HG03342 (cell line): Measurements from ENCODE around the gene NUDT16L1.
"Not testable (repeated sequence)": the region's sequence is repeated elsewhere in the genome, so short reads cannot be mapped to it uniquely, and the experiment has no call there.

Experiments used
- ATAC-seq: cut with Tn5 transposase; IDR thresholded peaks from one replicate; pipeline ENCODE4 v1.9.1; 2021; ENCODE audit warnings: mild to moderate bottlenecking, moderate library complexity; ENCODE audit not compliant: unreplicated experiment

The NUDT16L1 gene

DNA sequence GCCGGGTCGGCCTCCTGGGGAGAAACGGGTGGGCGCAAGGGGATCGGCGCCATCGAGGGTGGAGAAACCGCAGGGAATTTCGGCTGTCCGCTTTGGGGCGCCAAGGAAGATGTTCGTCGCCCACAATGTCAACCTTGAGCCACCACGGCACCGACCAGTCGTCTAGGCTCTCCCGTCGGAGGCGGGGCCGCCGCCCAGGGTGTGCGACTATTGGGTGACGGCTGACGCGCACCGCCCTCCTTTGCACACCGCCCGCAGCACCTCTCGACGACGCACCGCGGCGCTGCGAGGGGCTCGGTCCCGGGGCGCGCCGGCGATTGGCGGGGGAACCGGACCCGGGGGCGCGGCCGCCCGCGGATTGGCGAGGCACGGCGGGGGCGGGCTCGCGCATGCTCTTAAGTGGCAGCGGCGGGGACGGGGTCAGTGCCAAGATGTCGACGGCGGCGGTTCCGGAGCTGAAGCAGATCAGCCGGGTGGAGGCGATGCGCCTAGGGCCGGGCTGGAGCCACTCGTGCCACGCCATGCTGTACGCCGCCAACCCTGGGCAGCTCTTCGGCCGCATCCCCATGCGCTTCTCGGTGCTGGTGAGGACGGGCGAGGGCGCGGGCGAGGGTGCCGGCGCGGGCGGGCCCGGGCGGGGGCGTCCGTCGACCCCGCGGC is at the start of gene NUDT16L1:
NUDT16L1 (plus strand) TSS at position 267 of the 660 bp plus-strand sequence; CDS start at position 432, 165 bp downstream.
- ATAC-seq = peak; percentile 93

DNA sequence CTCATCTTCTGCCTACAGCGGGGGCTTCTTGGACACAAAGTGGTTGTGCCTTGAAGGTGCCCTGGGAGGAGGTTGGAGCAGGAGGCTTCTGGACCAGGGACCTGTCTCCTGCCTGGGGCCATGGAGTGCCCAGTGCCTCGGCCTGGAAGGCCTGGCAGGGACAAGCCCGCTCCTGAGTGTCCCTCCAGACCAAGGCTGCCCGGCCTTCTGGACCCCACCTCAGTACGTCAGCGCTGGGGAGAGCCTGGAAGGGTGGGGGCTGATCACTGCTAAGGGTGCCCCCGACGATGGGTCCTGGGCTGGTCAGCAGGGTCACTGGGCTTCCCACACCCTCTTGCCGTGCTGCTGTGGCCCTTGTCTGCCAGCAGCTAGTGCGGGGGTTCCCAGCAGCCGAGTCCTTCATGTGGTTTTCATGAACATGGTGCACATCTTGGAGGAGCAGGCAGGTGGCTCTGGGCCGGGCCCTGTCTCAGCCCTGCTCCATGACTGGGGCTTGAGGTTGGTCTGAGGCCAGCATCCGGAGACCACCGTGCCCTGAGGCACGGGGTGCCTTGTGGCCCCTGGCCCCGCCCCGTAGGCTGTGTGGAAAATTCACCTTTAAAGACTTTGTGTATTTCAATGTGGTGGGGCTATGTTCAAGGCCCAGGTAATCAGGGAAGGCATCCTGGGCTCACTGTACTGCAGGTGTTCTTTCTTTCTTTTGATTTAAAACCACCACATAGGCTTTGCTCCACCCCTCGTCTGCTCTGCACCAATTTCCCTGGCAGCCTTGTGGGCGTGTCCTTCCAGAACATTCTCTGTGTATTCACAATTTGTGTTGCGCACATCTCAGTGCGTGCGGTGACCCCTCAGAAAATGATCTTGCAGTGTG is 46.4 kb upstream of the NUDT16L1 start:
- ATAC-seq = no peak

DNA sequence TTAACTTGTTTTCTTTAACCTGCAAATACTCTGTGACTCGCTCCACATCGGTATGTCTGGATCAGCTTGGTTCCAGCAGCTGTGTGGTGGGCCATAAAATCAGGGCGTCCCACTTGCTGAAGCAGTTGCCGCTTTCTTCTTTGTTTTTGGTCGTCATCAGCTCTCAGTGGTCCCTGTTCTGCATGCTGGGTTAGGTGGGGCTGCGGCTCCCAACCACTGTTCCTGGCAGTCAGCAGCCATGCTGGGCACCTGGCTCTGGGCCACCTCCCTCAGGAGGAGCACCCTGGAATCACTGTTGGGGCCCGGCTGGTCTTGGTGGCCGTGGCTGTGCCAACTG is 45.8 kb upstream of the NUDT16L1 start:
- no peak for ATAC-seq

DNA sequence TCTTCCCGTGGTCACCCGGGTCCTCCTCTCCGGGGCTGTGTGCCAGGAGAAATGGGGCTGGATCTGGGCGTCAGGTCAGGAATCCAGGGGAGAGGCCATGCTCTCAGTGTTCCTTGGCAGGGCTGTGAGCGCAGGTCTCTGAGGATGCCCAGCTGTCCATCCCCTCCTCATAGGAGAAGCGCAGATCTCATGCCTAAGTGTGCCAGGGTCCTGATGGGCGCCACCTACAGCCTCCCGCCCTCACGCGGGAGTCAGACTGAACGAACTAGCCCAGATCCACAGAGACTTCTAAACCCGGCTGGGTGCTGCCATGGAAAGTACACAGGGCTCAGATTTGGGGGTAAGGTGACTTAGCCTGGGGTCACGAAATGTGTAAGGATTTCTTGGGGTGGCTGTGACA is 44.4 kb upstream of the NUDT16L1 start:
- ATAC-seq = no peak

DNA sequence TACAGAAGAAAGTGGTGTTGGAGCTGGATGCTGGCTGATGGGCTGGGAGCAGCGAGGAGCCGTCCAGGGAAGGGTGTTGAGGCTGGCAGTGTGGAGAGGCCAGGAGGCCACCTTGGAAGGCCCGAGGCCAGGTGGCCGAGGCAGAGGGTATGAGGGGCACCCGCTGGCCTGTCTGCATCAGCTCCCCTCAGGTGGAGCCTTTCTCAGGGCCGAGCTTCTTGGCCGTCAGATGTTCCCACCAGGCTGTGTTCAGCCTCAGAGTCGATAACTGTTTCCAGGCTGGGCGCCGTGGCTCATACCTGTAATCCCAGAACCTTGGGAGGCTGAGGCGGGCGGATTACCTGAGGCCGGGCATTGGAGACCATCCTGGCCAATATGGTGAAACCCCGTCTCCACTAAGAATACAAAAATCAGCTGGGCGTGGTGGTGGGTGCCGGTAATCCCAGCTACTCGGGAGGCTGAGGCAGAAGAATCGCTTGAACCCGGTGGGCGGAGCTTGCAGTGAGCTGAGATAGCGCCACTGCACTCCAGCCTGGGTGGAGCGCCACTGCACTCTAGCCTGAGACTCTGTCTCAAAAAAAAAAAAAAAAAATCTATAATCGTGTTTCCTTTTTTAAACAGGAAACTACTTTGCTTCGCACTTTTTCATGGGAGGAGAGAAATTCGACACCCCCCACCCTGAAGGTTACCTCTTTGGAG is 43.5 kb upstream of the NUDT16L1 start:
- no peak for ATAC-seq

DNA sequence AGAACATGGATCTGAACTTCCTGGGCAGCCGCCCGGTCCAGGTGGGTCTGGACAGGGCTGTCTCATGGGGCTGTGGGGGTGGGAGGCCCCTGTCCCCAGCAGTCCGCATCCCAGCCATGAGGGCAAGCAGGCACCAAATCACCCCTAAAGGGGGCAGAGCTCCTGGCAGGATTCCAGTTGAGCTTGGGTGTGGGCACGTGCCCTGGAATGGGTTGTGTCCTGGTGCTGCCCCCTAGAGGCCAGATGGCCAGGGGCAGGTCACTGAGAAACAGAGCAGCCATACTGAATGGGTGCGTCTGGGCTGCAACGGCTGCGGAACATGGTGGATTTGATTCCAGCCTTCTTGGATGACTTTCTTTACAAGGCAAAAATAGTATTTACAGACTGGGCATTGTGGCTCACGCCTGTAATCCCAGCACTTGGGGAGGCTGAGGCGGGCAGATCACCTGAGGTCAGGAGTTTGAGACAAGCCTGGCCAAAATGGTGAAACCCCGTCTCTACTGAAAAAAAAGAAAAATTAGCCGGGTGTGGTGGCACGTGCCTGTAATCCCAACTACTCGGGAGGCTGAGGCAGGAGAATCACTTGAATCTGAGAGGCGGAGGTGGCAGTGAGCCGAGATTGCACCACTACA is 42.8 kb upstream of the NUDT16L1 start:
- not testable (repeated sequence) for ATAC-seq

DNA sequence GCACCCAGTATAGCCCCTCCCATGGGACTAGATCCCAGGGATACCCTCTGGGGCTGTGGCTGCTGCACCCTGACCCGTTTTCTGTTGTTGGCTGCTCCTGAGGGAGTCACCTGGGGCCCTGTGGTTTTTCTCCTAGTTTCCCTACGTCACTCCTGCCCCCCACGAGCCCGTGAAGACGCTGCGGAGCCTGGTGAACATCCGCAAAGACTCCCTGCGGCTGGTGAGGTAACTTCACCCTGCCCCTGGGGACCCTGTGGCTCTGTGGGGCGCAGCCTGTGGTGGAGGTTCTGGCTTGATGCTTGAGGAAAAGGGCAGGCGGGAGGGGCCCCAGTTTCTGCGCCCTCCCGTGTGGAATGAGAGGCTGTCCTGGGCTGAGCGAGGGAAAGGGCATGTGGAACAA is 41.5 kb upstream of the NUDT16L1 start:
- ATAC-seq = no peak

DNA sequence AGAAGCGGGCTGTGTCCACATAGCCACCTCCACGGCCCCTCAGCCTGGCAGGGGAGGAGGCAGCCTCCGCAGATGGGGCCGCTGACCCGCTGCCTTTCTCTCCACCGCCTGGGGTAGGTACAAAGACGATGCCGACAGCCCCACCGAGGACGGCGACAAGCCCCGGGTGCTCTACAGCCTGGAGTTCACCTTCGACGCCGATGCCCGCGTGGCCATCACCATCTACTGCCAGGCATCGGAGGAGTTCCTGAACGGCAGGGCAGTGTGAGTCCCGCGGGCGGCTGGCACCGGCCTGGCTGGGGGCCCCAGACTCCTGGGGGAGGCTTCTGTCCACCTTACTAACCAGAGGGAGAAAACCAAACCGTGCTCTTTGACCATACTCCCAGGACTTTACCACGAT is 40.8 kb upstream of the NUDT16L1 start:
- no peak for ATAC-seq

DNA sequence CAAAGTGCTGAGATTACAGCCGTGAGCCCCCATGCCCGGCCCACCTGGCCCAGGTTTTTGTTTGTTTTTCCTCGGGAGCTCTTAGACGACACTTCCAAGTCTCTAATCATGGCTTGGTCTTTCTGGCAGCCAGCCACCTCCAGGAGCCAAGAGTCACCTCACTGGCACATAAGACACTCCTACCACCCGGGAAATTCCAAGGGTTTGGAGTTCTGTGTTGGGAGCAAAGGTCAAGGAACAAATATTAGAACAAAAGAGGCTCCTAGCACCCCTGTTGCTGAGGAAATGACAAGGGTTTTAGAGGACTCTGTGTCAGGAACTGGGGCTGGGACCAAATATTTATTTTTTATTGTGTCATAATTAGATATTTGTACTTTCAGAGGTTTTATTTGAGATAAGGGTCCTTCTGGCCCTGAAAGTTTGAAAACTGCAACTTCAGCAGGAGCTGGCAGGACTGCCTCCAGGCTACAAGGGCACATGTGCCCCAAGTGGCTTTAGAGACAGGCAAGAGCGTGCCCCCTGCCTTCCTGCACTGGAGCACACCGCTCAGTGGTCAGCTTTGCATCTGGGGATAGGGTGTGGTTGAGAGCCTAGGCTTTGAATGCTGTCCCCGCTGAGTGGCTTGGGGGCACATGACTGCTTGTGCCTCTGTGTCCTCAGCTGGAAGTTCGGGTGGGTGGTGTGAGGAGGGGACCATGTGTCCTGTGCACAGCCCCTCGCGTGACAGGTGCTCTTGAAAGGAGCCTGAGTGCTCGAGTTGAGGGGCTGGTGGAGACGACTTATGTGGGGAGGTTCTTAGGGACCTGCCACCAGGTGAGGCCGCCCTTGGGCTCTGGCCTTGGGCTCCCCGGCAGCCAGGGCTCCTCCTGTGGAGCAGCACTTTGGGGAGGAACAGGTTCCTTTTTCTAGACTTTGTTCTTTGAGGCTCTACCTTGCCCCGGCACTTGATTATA is 39.1 kb upstream of the NUDT16L1 start:
- no peak for ATAC-seq

DNA sequence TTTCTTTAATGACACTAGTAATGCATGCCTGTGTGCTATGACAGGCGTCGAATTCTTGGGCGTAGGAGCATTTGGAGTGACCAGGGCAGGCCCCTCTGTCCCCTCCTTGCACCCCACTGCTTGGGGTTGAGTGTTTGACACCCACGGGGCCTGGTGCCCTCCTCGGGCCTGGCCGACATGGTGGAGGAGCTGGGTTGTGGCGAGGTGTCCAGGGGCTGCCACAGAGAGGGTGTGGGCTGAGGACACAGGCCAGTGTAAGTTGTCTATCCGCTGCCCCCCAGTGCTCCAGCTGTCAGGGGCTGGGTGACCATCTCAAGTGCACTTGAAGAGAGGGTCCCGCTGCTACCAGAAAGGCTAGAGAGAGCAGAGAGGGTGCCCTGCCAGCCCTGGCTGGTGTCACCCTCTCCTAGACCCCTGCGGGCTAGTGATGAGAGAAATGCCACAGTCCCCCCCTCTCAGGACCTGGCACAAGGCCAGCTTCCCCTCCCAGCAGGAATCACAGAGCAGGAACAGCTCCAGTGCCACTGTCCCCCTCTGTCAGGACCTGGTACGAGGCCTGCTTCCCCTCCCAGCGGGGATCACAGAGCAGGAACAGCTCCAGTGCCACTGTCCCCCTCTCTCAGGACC is 38.3 kb upstream of the NUDT16L1 start:
- no peak for ATAC-seq

DNA sequence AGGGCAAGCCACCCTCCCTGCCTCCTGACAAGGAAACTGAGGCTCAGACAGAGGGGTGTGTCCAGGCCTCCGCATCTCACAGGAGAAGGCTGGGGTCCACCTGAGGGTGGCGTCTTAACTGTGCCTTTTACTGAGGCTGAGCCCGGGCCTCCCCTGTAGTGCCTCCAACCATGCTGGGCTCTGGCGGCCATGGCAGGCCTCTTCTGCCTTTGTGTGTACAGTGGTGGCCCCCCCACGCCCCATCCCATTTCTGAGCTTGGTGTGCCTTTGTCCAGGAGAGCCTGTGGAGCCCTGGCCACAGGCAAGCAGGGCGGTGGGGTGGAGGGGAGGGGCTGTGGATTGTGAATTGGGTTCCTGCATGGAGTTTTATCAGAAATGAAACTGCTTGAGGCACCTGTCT is 37.6 kb upstream of the NUDT16L1 start:
- ATAC-seq = no peak

DNA sequence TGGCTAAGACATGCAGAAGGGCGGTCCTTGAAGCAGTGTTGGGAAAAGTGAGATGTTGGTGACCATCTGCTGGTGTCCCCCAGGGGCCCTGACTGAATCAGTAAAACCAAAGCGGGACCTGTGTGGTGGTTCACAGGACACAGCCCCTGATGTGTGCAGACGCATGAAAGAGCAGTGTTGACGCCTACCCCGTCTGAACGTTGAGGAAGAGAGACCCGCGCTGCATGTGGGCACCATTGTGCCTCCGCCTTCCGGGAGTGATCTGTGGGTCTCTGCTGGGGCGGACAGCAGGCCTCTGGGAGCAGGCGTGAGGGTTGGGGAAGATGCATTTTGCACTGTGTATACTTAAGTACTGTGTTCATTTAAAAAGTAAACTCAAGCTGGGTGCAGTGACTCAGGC is 37.1 kb upstream of the NUDT16L1 start:
- ATAC-seq = no peak

DNA sequence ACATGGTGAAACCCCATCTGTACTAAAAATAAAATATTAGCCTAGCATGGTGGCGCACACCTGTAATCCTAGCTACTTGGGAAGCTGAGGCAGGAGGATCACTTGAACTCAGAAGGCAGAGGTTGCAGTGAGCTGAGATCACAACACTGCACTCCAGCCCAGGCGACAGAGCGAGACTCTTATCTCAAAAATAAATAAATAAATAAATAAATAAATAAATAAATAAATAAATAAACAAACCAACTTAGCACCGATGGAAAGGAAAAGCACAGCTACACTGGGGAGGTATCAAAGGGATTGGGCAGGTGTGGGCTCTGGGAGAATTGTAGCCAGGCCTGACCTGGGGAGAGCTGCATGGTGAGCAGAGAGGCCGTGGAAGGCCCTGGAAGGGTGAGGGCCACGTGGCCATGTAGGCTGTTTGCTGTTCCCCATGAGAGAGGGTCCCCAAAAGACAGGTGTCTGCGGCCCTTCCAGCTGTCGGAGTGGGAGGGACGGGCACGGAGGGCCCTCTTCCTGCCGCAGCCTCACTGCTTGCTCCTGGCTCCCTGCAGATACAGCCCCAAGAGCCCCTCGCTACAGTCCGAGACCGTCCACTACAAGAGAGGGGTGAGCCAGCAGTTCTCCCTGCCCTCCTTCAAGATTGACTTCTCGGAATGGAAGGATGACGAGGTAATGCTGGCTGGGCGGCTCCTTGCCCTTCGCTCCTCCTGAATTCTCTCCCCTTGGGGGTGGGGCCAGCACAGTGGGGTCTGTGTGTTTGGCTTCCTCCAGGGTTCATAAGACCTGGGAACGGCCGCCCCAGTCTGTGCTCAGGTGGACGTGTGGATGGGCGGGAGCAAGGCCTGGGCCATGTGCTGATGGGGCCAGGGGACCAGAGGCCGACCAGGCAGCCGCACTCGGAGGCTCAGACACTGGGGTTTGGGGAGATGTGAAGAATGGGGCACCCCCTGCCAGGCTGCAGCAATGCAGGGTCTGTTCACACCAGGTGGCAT is 36.4 kb upstream of the NUDT16L1 start:
- no peak for ATAC-seq

DNA sequence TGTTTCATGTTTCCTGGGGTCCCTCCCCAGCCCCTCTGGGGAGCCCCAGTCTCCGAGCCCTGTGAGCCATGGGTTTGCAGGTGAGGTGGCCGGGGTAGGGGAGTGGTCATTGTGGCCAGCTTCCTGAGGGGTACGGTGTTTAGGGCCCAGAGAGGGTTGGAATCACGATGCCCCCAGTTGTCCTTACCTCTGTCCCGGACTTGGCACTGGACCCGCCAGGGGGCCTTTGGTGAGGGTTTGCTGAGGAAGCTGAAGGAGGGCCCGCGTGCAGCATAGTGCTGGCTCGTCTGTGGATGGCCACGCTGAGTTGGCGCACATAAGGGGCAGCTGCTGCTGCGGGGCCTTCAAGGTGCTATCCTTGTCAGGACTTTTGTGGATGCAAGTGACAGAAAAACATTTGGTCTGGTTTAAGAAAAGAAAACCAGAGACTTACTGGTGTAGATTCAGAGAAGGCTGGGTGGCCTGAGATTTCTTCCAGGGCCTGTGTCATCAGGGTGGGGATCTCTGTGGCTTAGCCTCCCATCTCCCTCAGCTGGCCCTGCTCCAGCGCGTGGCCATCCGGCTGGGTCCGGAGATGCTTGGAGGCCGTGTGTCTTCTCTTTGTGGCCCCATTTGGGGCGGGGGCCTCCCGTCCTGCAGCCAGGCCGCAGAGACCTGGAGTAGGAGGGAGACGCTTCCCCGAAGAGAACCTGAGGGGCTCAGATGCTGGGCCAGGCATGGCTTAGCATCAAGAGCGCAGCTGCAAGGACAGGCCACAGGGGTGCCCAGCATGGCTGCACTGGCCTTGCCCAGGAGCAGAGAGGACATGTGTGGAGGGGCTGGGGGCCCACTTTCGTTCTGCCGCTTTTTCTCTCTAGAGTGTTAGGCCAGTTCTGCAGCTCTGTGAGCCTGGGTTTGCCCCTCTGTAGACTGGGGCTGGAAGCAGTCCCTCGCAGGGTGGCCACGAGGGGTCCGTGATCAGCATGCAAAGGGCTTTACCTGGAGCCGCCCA is 33.7 kb upstream of the NUDT16L1 start:
- ATAC-seq = no peak

DNA sequence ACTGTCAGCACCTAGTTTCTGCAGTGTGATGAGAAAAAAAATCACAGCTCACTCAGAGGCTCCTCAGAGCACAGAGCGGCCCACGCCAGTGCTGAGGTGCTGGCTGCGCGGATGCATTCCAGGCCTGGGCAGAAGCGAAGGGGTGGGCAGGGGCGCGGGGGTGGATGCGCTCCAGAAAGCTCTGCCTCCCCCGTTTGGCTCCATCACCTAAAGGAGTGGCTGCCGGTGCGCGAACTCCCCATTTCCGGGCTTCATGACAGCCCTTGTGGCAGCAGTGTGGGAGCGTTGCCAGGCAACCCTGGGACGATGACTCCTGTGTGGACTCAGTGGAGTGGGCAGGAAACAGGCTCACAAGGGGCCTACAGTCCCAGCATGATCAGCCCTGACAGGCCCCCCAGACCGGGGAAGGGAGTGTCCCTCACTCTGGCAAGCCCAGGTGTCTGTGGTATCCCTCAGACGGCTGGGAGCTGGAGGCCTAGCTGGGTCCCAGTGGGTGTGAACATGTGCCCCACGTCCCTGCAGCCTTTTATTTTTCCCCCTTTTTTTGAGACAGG is 32.8 kb upstream of the NUDT16L1 start:
- ATAC-seq = peak; percentile 60

DNA sequence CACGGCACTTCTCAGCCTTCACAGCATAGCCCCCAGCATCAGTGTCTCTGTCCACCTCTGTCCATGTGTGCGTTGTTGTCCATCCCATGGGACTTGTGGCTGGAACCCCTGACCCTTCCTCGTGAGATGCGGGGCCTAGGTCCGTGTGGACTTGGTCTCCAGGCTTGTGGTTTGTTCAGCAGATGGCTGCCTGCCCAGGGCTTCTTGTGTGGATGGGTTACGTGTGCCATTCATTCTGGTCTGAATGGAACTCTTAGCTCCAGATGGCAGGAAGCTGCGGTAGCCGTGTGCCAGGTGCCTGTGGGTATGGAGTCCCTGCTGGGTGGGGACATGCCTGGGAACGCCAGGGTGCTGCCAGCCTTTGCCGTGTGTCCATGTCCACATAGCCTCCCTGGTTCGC is 31.7 kb upstream of the NUDT16L1 start:
- ATAC-seq = no peak

DNA sequence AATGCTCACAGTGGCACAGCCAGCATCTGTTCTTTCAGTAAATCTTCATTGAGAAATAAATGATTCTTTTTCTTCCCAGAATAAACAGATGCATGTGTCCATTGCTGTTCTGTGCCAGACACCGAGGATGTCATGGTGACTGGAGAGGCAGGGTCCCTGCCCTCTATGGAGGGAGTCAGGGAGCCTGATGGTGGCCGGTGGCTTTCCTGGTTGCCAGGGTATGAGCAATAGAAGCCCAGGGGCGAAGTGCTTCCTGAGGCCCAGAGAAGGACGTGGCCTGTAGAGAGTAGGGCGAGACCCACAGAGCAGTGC is 29.9 kb upstream of the NUDT16L1 start:
- no peak for ATAC-seq
